Left ventricle myocardium inferior (tissue), 1 donor: Measurements from ENCODE around the gene FAM184A. TPM values are rescaled to one million over a fixed set of nuclear protein-coding genes. Genes with fewer than 3 reads are reported as not detected.
"Not testable (repeated sequence)": the region's sequence is repeated elsewhere in the genome, so short reads cannot be mapped to it uniquely, and the experiment has no call there.

Experiments used
- DNase-seq: peaks from one replicate; pipeline ENCODE4 v3.0.0-alpha.2; 2020
- H3K27ac ChIP-seq: fragments of 200-600 bp; replicated peaks from 2 replicates; pipeline ENCODE4 v1.8.0; 2021
- H3K27me3 ChIP-seq: fragments of 200-600 bp; 2 replicates; pipeline ENCODE4 v1.8.0; 2021; ENCODE audit warnings: low read depth
- H3K36me3 ChIP-seq: fragments of 200-600 bp; 2 replicates; pipeline ENCODE4 v1.8.0; 2021
- H3K4me1 ChIP-seq: fragments of 200-600 bp; 2 replicates; pipeline ENCODE4 v1.8.0; 2021
- H3K4me3 ChIP-seq: fragments of 200-600 bp; 2 replicates; pipeline ENCODE4 v1.8.0; 2021; ENCODE audit warnings: mild to moderate bottlenecking, moderate library complexity
- H3K9me3 ChIP-seq: fragments of 200-600 bp; replicated peaks from 2 replicates; pipeline ENCODE4 v1.8.0; 2021
- CTCF ChIP-seq: fragments of 200-600 bp; IDR thresholded peaks from 2 replicates; pipeline ENCODE4 v1.8.0; 2021; ENCODE audit warnings: antibody characterized with exemption, mild to moderate bottlenecking, borderline replicate concordance
- intact Hi-C: fragments of 100-400 bp; cut with micrococcal nuclease; formaldehyde crosslinking; loops from one replicate; pipeline ENCODE4 v1.11.0; 2022
- total RNA-seq: library from RNA; stranded (reverse); fragmentation: NEBNext Ultra II Directional; extraction: Animal tissue kit (Norgen Biotek cat#: 25700); gene quantifications from one replicate; pipeline ENCODE4 v1.2.1, GENCODE V29; 2021
- donor health status: DM: no; HTN: yes; CAD: no; lungs with severe emphysema.

FAM184A gene
- total RNA-seq, 1 donor from 2014 or later, result 0.93 TPM

- Histone ChIP-seq H3K36me3 (no peaks in the 10 kb centered on the region), H3K27me3 (no peaks in the 10 kb centered on the region), H3K4me1 (no peaks in the 10 kb centered on the region), H3K4me3 (no peak overlapping the region), H3K27ac (no peak overlapping the region), H3K9me3 (no peaks in the 10 kb centered on the region)
- no peak for TF ChIP-seq CTCF
- intact Hi-C loops, result no loop called here
- no peak for DNase-seq
Measured at GRCh38 chr6:119024111-119024510, 54.4 kb downstream of the FAM184A start.

- intact Hi-C loops, result no loop called here
- no peaks in the 10 kb centered on the region for H3K36me3 ChIP-seq
- H3K27me3 ChIP-seq, result no peaks in the 10 kb centered on the region
- H3K4me1 ChIP-seq, result no peaks in the 10 kb centered on the region
- H3K9me3 ChIP-seq, result no peaks in the 10 kb centered on the region
- H3K27ac ChIP-seq, result no peak overlapping the region
- no peak for DNase-seq
- no peak overlapping the region for H3K4me3 ChIP-seq
- TF ChIP-seq CTCF, result no peak
Measured at GRCh38 chr6:119022796-119023195, 55.7 kb downstream of the FAM184A start.

GRCh38 chr6:119020597-119021561 is 57.6 kb downstream of the FAM184A start:
- H3K27ac ChIP-seq, result no peak overlapping the region
- no peak for DNase-seq
- TF ChIP-seq CTCF, result no peak
- no peaks in the 10 kb centered on the region for H3K27me3 ChIP-seq
- H3K36me3 ChIP-seq, result no peaks in the 10 kb centered on the region
- intact Hi-C loops, result no loop called here
- H3K4me3 ChIP-seq, result no peak overlapping the region
- no peaks in the 10 kb centered on the region for H3K4me1 ChIP-seq
- H3K9me3 ChIP-seq, result no peaks in the 10 kb centered on the region

- intact Hi-C loops, DNase-seq, H3K36me3 ChIP-seq: not testable (repeated sequence)
Measured at GRCh38 chr6:119015165-119015564, 63.3 kb downstream of the FAM184A start.

GRCh38 chr6:119012521-119012920 is 65.9 kb downstream of the FAM184A start:
- no peak overlapping the region for H3K27ac ChIP-seq
- intact Hi-C loops, result no loop called here
- H3K27me3 ChIP-seq, result no peaks in the 10 kb centered on the region
- no peak overlapping the region for H3K4me3 ChIP-seq
- no peak for DNase-seq
- H3K4me1 ChIP-seq, result no peaks in the 10 kb centered on the region
- H3K36me3 ChIP-seq, result peaks cover 8% of the 10 kb centered on the region
- H3K9me3 ChIP-seq, result peaks cover 8% of the 10 kb centered on the region
- TF ChIP-seq CTCF, result no peak

More at GRCh38 chr6:119015165-119015564, 63.3 kb downstream of the FAM184A start:
- not testable (repeated sequence) for H3K27me3 ChIP-seq, H3K9me3 ChIP-seq, H3K4me3 ChIP-seq, H3K27ac ChIP-seq, H3K4me1 ChIP-seq

- H3K27me3 ChIP-seq, result not testable (repeated sequence)
Measured at GRCh38 chr6:119009266-119009665, 69.2 kb downstream of the FAM184A start.

More at GRCh38 chr6:119009266-119009665, 69.2 kb downstream of the FAM184A start:
- H3K27ac ChIP-seq, H3K4me3 ChIP-seq, intact Hi-C loops, H3K9me3 ChIP-seq, H3K4me1 ChIP-seq, H3K36me3 ChIP-seq, DNase-seq: not testable (repeated sequence)
